ENCODE measurements around the gene TRMT44.

TRMT44 gene

DNA sequence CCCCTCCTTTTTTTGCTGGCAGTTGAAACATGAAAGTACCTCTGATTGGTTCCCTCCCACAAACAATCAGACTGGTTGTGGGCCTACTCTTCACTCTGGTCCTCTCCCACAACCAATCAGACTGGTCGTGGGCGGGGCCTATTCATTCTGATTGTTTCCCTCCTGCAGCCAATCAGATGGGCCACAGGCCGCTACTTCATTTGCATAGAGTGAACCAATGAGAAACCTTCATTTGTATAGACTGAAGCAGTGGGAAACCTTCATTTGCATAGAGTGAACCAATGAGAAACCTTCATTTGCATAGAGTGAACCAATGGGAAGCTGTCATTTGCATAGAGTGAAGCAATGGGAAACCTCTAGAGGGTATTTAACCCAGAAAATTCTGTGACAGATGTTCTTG lies 55.2 kb downstream of the TRMT44 start:
- TF ChIP-seq, protein P1, sequence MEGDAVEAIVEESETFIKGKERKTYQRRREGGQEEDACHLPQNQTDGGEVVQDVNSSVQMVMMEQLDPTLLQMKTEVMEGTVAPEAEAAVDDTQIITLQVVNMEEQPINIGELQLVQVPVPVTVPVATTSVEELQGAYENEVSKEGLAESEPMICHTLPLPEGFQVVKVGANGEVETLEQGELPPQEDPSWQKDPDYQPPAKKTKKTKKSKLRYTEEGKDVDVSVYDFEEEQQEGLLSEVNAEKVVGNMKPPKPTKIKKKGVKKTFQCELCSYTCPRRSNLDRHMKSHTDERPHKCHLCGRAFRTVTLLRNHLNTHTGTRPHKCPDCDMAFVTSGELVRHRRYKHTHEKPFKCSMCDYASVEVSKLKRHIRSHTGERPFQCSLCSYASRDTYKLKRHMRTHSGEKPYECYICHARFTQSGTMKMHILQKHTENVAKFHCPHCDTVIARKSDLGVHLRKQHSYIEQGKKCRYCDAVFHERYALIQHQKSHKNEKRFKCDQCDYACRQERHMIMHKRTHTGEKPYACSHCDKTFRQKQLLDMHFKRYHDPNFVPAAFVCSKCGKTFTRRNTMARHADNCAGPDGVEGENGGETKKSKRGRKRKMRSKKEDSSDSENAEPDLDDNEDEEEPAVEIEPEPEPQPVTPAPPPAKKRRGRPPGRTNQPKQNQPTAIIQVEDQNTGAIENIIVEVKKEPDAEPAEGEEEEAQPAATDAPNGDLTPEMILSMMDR (IDR thresholded peaks at IDR 0.05; ENCODE audit: insufficient read depth, low read depth, low read length, missing control alignments) = no peak
- DNase-seq (ENCODE audit: low read depth) = no peak

GRCh38 chr4:8497762-8498161 lies 57.2 kb downstream of the TRMT44 start:
- H3K4me3 ChIP-seq (ENCODE audit: low read depth, low read length) = no peak overlapping the region
- TF ChIP-seq, protein P1 (IDR thresholded peaks at IDR 0.05; ENCODE audit: insufficient read depth, low read depth, low read length, missing control alignments) = no peak
- DNase-seq (ENCODE audit: low read depth) = no peak

More for the DNA sequence above, 55.2 kb downstream of the TRMT44 start:
- no peak overlapping the region for H3K4me3 ChIP-seq (ENCODE audit: low read depth, low read length)

GRCh38 chr4:8500966-8501365 lies 60.4 kb downstream of the TRMT44 start:
- TF ChIP-seq, protein P1 (IDR thresholded peaks at IDR 0.05; ENCODE audit: insufficient read depth, low read depth, low read length, missing control alignments) = no peak
- H3K4me3 ChIP-seq (ENCODE audit: low read depth, low read length) = no peak overlapping the region
- DNase-seq (ENCODE audit: low read depth) = no peak

- TF ChIP-seq, protein P1 (IDR thresholded peaks at IDR 0.05; ENCODE audit: insufficient read depth, low read depth, low read length, missing control alignments) = no peak
- DNase-seq (ENCODE audit: low read depth) = no peak
- H3K4me3 ChIP-seq (ENCODE audit: low read depth, low read length) = no peak overlapping the region
Observed at GRCh38 chr4:8501781-8502180, 61.2 kb downstream of the TRMT44 start.

- TF ChIP-seq, protein P1 (IDR thresholded peaks at IDR 0.05; ENCODE audit: insufficient read depth, low read depth, low read length, missing control alignments) = no peak
- no peak for DNase-seq (ENCODE audit: low read depth)
- H3K4me3 ChIP-seq (ENCODE audit: low read depth, low read length) = no peak overlapping the region
Observed at GRCh38 chr4:8502371-8502770, 61.8 kb downstream of the TRMT44 start.

DNA sequence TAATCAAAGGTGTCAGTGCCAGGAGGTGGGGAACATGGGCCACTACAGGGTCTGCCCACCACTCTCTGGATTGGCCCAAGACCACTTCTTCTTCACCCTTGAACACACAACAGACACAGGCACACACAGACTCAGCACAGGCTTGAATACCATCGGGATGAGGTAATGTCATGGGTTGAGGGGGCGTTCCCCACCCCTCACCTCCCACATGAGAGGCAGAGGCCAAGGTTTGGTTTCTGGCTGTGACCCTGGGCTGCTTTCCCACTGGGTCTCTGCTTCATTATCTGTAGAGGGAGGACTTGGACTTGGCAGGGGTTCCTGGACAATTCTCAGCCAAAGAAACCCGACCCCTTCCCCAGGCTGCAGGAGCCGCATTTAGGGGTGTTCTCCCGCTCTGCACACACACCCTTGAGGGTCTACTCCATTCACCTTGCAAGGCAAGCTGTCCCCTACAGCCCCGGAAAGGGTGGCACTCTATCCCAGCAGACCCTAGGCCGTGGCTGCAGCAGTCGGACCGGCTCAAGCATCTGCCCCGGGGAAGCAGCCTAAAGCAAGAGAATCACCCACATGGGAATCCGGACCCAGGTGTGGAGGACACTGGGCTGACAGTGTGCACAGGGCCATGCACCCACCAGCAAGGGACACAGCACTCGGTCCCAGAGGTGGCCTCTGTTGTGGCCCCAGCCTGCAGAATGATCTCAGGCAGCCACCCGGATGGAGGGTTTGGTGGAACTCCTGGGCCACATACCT lies 62.4 kb downstream of the TRMT44 start:
- no peak for DNase-seq (ENCODE audit: low read depth)
- TF ChIP-seq, protein P1 (IDR thresholded peaks at IDR 0.05; ENCODE audit: insufficient read depth, low read depth, low read length, missing control alignments) = no peak
- H3K4me3 ChIP-seq (ENCODE audit: low read depth, low read length) = no peak overlapping the region

DNA sequence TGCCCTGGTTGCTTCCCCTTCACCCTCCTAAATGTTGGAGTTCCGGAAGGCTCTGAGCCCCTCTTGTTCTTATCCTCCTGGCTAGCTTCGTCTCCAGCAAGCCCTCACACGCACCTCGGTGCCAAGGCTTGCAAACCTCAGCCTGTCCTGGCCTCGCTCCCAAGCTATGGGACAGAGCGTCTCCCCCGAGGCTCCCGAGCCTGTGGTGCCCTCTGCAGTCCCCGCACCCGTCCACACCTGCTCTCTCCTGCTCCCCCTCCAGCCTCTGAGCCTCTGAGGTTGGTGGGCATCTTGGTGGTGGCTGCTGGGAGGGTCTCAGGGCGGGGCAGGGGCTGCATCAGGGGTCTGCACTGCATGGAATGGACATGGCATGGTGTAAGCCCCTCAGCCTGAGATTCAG lies 63.2 kb downstream of the TRMT44 start:
- no peak for DNase-seq (ENCODE audit: low read depth)
- TF ChIP-seq, protein P1 (IDR thresholded peaks at IDR 0.05; ENCODE audit: insufficient read depth, low read depth, low read length, missing control alignments) = no peak
- H3K4me3 ChIP-seq (ENCODE audit: low read depth, low read length) = no peak overlapping the region

Measured in GM12865 (cell line).